GM21717 (cell line): Measurements from ENCODE around the gene DACH1.

Experiments used
- ATAC-seq: cut with Tn5 transposase; IDR thresholded peaks from one replicate; pipeline ENCODE4 v1.9.1; 2021; ENCODE audit warnings: mild to moderate bottlenecking, moderate library complexity; ENCODE audit not compliant: unreplicated experiment

The DACH1 gene

DNA sequence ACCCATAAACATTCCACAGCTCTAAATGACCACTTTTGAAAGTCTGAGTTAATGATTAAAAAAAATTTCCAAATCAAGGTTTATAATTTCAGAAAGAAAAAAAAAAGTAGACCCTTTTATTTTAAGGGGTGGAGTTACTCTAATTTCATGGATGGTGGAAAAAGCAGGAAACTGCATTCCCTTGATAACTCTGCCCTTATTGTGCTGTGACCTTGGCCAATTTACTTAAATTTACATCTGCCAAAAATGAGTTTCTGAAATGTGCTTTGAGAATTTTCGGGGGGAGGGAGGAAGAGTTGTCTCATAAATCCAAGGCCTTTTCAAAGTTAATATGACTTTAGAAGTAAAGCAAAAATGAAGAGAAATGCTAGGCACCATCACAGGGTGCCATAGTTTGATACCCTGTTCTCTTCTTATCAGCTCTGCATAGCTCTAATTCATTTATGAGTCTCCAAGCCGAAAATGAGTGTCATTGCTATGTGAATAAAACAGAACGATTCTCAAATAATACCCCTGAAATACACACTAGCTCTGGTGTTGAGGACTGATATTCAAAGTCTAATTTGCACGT lies 367.0 kb downstream of the DACH1 start:
- no peak for ATAC-seq

DNA sequence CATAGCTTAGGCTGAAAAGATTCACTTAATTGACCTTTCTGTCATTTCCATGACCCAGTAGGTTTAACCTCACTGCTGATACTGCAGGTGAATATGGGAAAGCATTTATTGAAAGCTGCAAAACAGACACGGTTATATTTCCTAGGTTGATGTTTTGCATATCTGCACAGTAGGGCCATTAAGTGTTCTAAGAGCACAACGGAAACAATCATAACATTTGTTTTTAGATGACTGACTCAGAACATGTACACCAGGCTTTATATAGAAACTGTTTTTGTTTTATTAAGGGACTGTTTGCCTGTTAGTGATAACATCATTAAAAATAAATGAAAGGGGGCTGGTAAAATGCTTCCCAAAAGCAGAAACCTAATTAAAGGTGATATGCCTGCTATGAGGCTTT lies 367.8 kb downstream of the DACH1 start:
- ATAC-seq = no peak

DNA sequence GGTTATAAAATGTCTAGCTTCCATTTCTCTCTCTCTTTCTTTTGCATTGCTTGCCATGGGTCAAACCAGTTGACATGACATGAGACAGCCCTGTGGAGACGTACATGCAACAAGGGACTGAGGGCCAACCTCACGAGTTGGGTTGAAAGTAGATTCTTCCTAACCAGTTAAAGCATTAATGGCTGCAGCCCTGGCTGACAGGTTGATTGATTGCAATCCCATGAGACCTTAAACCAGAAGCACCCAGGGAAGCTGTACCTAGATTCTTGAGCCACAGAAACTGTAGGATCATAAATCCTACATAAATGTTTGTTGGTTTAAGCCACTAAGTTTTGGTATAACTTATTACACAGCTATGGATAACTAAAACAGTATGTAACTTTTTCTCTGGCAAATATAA lies 373.8 kb downstream of the DACH1 start:
- no peak for ATAC-seq

DNA sequence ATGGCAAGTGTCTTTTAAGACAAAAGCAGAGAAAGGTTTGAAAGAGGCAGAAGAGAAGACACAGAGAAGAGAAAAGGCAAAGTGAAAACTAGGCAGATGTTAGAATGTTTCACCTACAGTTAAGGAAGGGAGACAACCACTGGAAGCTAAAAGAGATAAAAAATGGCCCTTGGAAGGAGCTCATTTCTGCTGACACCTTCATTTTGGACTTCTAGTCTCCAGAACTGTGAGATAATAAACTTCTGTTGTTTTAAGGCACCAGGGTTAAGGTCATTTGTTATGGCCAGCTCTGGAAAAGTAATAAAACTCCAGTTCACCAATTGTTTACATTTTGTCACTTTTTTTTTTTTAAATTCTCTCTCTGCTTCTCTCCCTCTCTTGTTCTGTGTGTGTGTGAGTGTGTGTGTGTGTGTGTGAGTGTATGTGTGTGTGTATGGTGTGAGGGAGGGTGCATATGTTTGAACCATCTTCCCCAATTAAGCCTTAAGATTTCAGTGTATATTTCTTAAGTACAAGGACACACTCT lies 374.6 kb downstream of the DACH1 start:
- no peak for ATAC-seq

DNA sequence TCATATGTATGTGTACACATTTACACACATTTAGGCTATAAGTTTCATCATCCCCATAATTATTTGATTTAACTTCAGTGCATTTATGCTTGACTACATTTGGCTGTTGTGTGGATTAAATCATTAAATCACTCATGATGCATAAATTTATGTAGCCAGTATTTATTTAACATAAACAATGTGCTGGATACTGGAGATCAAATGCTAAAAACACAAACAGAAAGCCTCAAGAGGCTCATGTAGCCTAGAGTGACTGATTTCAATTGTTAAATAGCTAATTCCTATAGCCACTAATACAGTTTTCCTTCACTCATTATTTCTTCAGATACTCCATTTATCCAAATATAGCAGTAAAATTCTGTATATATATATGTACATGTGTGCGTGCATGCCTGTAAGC lies 376.0 kb downstream of the DACH1 start:
- no peak for ATAC-seq

DNA sequence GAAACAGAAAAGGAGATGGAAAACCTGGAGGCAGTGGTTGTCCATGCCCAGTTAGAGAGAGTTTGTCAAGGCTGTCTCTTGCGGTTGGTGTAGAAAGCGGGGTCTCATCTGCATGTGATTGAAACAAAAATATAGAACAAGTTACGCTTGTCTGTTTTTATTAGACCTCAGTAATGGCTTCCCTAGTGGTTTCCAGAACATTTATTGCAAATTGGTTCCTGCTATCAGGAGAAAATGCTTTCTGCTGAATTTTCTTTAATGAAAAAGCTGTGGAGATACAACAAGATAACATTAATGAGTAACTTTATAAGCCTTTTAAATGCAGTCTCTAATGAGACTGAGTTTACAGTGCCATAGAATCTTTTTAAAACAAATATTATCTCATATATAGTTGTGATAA lies 378.0 kb downstream of the DACH1 start:
- ATAC-seq = no peak

DNA sequence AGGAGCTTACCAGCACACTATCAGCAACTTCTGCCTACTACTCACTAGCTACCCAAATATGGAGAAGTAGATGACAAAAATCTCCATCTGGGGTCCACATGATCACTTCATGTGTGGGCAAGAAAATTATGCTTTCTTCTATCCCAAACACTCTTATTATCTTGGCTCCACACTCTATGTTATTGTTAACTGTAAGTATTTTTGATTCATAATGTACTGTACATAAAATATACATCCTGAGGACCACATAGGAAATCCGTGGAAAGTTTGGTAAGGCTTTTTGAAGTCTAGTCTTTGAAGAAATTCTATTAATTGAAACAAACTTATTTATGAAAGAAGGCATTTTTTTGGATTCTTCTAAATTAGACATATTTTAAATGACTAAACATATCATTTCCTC lies 378.8 kb downstream of the DACH1 start:
- ATAC-seq = no peak

DNA sequence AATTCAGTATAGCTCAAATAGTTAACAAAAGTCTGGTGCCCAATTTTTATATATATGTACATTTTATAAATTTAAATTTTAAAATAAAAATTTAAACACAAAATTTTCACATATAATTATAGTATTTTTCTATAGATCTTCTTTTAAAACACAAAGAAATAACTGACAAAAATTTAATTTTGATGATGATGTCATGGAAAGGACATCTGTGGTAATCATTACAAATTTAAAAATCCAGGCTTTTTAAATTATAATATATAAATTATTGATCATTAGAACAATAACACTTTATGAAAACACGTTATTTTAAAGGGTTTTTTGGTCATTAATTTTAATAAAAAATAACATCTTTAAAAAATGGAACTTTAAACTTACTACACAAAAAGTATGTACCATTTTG lies 381.1 kb downstream of the DACH1 start:
- ATAC-seq = no peak

DNA sequence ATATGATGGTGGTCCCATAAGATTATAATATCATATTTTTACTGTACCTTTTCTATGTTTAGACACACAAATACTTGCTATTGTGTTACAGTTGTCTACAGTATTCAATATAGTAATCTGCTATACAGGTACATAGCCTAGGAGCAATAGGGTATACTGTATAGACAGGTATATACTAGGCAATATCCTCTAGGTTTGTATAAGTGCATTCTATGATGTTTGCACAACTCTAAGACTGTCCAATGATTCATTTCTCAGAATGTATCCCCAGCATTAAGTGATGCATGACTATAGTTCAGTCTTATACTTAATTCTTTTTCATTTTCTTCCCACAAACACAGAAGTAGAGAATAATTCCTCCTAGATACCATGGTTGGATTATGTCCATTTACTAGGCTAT lies 383.3 kb downstream of the DACH1 start:
- no peak for ATAC-seq

DNA sequence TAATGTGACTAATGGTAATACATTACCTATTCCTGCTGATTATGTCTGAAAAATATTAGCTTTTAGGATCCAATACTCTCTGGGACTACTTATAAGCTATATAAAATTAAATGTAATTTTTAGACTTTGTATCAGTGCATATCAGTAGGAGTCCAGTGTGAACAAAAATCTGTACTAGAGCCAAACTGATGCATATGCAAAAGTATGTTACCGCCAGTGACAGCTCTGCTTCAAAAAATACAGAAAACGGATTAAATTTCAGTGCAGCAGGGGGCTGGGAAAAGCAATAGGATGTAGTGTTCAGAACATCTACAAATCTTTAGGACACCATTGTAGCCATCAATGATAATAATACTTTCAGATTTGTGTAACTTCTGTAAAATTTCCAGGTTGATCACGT lies 385.5 kb downstream of the DACH1 start:
- ATAC-seq = no peak

DNA sequence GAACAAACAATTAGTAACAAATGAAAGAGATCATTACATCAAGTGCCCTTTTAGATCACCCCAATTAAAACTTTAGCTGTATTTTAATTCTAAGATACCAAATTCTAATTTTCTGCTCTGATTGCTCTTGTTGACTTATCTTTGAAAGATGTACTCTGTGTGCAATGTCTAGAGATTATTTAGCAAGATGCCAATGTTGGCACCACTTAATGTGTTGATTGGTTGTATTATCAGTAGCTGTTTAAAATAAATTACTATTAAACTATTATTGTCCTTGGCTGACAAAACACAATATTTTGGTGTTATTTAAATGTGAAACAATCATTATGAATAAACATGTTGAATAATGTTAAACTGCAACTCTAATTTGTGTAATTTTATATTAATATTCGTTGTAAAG lies 386.0 kb downstream of the DACH1 start:
- ATAC-seq = no peak

DNA sequence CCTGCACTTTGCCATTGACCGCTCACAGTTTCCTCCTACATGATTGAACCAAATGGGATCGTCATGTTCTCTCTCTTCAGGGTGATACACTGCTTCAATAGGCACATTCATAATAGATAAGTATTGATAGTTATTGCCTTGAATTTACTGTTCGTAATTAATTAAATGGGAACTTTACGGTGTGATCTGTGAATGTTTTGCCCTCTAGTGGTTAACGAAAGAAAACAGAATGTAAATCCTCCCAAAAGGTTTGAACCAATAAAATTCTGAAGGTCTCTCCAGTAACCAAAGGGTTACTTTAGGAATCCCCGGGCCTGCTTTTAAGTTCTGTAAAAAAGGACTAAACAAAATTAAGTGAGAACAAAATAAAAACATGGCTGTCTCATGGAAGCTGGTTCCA lies 389.3 kb downstream of the DACH1 start:
- no peak for ATAC-seq

DNA sequence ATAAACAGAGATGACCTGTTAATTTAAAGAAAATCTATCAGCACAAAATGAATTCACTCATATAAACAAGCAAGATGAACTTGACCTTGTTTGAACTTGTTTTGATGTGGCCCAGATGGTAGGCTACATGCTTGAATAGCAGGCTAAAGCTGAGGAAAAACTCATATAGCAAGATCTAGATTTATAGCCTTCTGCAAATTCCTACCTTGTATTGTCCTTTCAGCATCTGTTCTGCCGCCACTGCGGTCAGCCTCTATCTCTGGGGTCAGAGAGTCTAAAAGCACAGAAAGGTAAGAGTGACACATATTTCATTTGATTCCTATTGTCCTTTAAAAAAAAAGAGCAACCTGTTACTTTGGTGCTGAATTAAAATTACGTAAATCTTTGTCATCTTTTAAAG lies 392.1 kb downstream of the DACH1 start:
- no peak for ATAC-seq

DNA sequence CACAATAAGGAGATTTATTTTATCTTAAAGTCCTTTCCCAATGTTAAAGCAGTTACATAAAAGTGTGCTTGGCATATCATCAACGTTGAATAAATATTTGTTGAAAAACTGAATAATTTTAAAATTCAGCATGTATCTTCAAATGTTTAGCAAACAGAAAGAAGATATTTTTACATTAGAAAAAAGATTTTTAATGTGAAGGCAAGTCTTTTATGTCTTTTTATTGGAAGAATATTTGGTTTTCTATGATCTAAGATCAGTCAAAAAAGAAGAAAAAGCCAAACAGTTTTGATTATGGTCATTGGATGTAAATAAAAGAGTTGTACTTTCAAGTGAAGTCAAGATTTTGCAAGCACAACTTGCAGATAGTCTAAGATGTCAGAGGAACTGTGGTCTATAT lies 397.4 kb downstream of the DACH1 start:
- no peak for ATAC-seq

DNA sequence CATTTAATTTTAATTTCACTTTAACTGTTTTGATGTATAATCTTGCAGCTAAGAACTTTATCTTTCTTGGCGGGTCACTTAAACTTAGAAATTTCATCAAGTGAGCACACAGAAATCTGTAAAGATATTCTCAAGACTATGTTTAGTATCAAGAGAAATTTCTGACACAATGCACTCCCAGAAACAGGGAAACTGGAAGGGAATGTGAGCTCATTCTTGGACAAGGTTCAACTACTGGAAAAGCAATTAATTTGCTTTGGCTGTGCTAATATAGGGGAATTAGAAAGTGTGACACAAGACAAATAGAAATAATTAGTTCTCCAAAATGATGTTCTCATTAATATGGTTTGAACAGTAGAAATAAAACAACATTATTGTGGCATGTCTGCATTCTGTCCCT lies 402.3 kb downstream of the DACH1 start:
- ATAC-seq = no peak

DNA sequence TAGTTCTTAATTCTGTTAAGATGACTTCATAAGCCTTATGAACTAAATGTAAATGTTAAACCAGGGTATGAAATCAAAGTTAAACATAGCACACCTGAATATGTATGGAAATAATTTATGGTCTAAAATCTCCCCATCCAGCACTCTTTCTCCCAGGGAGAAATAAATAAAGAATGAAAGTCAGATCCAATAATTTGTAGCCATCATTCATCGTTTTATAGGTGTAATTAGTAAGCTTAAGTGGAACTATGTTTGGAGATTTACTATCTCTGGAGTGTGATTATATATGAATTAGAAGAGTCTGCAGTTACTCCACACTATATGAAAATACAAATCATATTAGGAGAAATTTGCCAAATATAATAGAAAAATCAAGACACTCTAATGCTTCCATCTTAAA lies 405.1 kb downstream of the DACH1 start:
- ATAC-seq = no peak

DNA sequence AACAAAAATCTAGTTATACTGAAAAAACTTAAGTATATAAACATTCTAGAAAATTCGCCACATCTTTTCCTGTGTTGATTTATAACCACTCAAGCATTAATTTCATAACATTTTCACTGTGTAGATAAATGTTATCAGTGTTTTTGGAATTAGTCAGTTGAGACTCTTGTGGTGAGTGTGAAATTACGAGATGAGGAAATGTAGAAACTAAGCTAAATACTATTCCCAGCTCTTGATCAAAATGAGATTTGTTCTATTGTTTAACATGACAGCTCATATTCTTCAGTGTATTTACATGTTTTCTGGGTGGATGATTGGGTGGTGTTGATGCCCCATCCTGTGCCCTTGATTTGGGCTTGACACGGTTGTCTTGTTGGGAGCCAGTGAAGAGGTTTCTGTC lies 406.8 kb downstream of the DACH1 start:
- no peak for ATAC-seq

DNA sequence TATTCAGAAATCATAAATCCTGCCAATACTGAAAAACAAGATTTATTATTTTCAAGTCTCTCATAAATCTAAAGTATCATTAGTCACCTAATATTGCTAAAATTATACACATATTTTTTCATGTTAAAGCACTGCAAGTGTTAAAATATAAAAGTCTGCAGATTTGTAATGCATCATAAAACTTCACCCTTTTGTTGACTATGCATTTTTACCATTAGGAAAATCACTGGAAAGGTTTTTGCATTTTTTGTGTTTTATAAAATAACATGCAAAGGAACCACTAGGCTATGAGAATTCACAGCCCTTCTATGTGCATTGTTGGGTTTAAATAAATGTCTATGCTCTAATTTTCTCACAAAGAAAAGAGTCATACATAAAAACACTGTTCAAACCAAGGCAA lies 407.3 kb downstream of the DACH1 start:
- no peak for ATAC-seq

DNA sequence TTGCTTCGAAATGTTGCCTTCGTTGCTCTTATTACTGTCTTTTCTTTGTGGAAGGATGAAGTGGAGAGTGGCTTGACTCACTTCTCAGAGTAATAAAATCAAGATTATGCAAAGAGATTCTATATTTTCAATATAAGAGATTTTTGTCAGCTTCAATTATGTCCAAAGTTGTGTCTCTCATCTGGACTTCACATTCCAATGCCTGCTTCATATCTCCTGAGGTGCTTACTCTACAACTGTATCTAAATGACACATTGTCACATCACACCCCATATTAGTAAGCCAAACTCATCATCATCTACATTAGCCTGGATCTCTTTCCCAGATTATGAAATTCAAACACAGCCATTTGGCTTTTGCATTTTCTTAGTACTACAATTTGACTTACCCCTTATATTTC lies 409.4 kb downstream of the DACH1 start:
- ATAC-seq = no peak

DNA sequence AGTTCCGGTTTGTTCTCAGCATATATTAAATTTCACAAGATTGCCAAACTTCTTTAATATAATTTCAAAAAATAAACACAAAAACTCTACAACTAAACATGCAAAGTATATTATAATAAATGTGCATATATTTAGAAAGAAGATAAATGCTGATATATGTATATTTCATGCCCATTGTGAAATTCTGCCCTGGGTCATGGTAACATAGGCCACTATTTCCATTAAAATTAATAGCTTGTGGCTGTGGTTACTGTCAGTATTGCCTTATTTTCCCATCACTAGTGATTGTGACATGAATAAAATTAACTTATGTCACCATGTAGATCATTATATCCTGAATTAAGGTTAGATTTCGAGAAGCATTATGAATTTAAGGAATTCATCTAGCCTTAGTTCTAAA lies 410.9 kb downstream of the DACH1 start:
- no peak for ATAC-seq

DNA sequence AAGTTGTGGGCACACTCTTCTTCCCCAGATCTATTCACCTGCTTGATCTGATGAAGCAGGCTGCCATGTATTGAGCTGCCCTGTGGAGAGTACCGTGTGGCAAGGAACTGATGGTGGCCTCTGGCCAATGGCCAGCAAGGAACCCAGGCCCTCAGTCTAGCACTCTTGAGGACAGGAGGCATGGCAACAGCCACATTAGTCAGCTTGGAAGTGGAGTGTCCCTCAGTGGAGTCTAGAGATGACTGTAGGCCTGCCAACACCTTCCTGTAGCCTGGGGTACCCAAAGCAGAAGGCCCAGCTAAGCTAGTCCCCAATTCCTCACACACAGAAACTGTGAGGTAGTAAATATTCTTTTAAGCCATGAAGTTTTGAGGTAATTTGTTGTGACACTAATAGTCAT lies 412.5 kb downstream of the DACH1 start:
- ATAC-seq = no peak

DNA sequence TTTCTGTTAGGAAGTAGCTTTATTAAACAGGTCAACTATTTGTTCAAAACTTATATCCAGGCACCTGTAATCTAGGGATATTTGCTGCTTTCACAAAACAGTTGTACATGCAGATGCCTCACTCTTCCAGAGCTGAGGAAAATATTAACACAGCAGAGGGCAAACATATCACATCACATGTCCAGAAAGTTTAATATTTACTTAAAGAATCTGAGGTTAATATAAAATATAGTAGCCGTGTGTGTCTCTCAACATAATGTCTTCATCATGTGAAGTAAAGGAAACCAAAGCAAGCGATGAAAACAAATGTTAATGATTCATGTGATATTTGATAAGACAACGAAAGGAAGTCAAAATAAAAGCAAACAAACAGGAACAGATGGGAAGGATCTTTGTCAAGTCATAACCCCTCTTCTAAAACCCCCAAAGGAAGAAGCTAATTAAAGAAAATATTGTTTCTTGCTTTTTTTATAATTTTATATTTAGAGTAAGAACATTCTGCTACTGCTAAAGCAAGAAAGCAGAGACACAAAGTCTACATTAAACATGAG lies 418.8 kb downstream of the DACH1 start:
- ATAC-seq = no peak

DNA sequence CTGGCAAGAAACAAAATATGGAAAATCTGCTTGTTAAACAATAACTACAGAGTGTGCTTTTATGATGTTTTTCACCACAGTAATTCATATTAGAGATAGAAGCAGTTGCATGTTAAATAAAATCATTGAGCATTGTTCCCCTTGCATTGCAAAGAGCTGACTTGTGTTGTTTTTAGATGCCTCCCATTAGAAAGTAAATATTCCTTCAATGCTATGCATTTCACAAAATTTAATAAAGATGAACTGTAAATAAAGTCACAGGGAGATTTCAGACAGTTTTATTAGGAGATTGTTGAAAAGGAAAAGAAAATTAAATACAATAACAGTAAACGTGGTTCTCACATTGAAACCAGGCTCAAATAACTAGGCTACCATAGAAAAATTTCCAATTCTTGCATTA lies 429.3 kb downstream of the DACH1 start:
- no peak for ATAC-seq
